Immature natural killer cell (primary cell): Measurements from ENCODE around the gene CSNK1A1. TPM values are rescaled to one million over a fixed set of nuclear protein-coding genes. Genes with fewer than 3 reads are reported as not detected.
"Not testable (repeated sequence)": the region's sequence is repeated elsewhere in the genome, so short reads cannot be mapped to it uniquely, and the experiment has no call there.

ENCODE experiments used
- DNase-seq, 3 donors: peaks; one replicate each; pipeline ENCODE4 v3.0.0; 2022; ENCODE audit warnings: mixed read lengths in 1 of 3
- H3K27ac Mint-ChIP-seq, 6 donors: one replicate each; pipeline ENCODE4 v1.8.0; 2020; ENCODE audit warnings: mixed read lengths in 6 of 6, mild to moderate bottlenecking in 5 of 6, inconsistent platforms in 4 of 6, moderate library complexity in 3 of 6
- H3K27me3 Mint-ChIP-seq, 3 donors: one replicate each; pipeline ENCODE4 v1.8.0; 2020 to 2021; ENCODE audit warnings: low read depth in 3 of 3, mild to moderate bottlenecking in 3 of 3, mixed read lengths in 3 of 3, moderate library complexity in 3 of 3, inconsistent platforms in 1 of 3
- H3K36me3 Mint-ChIP-seq, 3 donors: one replicate each; pipeline ENCODE4 v1.8.0; 2020; ENCODE audit warnings: mixed read lengths in 3 of 3, inconsistent platforms in 2 of 3, mild to moderate bottlenecking in 2 of 3
- H3K4me1 Mint-ChIP-seq, 2 donors: one replicate each; pipeline ENCODE4 v1.8.0; 2020; ENCODE audit warnings: inconsistent platforms in 2 of 2, mild to moderate bottlenecking in 2 of 2, mixed read lengths in 2 of 2, moderate library complexity in 1 of 2
- H3K4me3 Mint-ChIP-seq, 5 donors: one replicate each; pipeline ENCODE4 v1.8.0; 2020; ENCODE audit warnings: mild to moderate bottlenecking in 5 of 5, mixed read lengths in 5 of 5, inconsistent platforms in 3 of 5, moderate library complexity in 3 of 5
- H3K9me3 Mint-ChIP-seq, 6 donors: one replicate each; pipeline ENCODE4 v1.8.0; 2020; ENCODE audit warnings: mild to moderate bottlenecking in 6 of 6, mixed read lengths in 6 of 6, inconsistent platforms in 4 of 6, moderate library complexity in 3 of 6
- polyA plus RNA-seq, 3 donors: library from polyadenylated mRNA; unstranded; fragments of 300-500 nt; fragmentation: Illumina TruSeq; gene quantifications; one replicate each; pipeline ENCODE4 v1.2.3, GENCODE V29; 2021

CSNK1A1 gene
- polyA plus RNA-seq, result 100 to 1,000 TPM; 106 to 146 (median 134) TPM

DNA sequence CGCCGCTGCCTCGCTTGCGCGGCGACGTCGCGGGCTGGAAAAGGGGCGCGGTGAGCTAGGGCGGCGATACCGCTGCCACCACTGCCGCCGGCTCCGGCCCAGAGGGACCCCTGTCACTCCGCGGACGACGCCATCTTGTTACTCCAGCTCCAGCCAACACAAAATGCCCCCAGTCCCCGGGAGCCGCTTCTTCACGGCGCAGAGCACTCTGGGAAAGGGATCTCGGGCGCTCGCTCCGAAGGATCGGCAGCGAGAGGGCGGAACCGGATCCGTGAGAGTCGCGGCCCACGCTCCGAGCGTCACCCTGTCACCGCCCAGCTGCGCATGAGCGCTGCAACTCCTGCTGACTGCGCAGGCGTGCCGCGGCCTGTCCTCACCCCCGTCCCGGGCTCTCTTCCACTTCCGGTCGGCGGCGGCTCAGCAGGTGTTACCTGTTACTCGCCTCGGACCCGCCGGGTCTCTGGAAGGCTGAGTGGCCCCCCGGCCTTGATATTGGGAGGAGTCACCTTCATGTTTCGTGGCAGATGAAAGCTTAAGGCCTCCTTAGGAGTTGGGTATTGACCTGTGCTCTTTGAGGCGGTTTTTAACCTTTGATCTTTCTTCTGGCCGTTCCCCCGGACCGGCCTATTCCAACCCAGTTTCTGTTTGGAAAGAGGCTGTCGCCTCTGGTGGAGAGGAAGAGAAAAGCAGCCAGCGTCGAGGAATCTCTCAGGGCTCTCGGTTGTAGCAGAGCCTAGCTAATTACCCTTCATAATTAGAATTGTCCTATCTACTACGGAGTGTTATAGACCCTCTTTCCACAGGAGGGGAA is at the start of gene CSNK1A1:
Gene CSNK1A1, minus strand, starts transcription at position 213 of the 811 bp plus-strand sequence. CDS start 475 bp downstream, outside the sequence.
- H3K27me3 Mint-ChIP-seq, result peaks cover 13 to 16% (median 14%) of the 10 kb centered on the region in 3 donors

DNA sequence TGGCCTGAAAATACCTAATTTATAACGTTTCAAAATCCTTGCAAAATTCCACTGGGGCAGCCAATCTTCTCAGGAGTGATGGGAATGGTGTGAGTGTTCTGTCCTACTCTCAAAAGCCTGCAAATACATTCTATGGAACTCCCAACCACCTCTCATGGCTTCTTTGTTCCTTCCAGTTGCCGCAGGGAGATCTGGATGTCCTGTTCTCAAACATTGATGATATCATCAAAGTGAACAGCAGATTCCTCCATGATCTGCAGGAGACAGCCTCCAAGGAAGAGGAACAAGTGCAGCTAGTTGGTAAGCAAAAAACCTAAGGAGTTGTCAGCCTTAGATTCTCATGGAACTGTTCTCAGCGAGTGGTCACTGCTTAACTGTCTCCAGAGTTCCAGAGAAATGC is 49.7 kb upstream of the CSNK1A1 start:
- Mint-ChIP-seq H3K27ac (no peak overlapping the region), H3K9me3 (no peaks in the 10 kb centered on the region), H3K27me3 (no peaks in the 10 kb centered on the region), H3K36me3 (no peaks in the 10 kb centered on the region), H3K4me1 (peaks cover 7% of the 10 kb centered on the region in 2 donors), H3K4me3 (no peak overlapping the region)
- DNase-seq, result no peak

More for the DNA sequence above, at the start of gene CSNK1A1:
- Mint-ChIP-seq H3K36me3 (peaks cover 0 to 7% (median 4%) of the 10 kb centered on the region in 3 donors), H3K9me3 (no peaks in the 10 kb centered on the region), H3K4me1 (peaks cover 46 to 48% of the 10 kb centered on the region in 2 donors), H3K4me3 (peak within 1 kb of the TSS; percentile 96 to 99 (median 98)), H3K27ac (peak within 1 kb of the TSS; percentile 96 to 99 (median 98))
- peak; percentile 98 to 99 (median 99) for DNase-seq

DNA sequence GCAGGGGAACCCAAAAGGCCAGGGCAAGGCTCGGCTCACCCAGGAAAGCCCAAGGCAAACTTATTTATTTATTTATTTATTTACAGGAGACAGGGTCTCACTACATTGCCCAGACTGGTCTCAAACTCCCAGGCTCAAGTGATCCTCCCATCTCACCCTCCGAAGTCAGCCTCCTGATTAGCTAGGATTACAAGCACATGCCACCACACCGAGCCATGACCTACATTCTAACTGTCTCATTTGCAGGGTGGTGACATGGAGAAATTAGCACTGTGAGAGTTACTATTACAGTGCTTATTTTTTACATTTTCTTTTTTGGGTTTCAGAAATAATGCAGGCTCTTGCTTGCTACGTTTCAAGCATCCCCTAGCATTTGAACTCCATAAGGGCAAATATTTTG is 48.1 kb upstream of the CSNK1A1 start:
- Mint-ChIP-seq H3K27ac (no peak overlapping the region), H3K27me3 (no peaks in the 10 kb centered on the region), H3K36me3 (no peaks in the 10 kb centered on the region), H3K4me1 (no peaks in the 10 kb centered on the region), H3K9me3 (no peaks in the 10 kb centered on the region), H3K4me3 (no peak overlapping the region)
- no peak for DNase-seq

DNA sequence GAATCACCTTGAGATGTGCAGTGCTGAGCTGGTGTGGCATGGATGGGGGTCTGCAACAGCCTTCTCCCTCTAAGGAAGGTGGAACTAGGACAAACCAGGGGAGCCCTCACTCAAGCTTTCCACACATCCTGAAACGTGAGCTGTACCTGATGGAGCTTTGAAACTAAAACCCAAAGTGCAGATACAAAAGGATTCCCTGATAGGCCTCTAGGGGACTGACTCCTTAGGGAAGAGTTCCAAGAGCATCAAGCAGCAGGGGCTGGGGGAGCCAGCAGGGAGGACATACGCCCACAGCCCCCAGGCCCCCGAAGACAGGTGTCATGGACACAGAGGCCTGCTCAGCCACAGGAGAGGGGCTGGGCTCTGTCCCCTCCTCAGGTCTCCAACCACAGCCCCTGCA is 47.7 kb upstream of the CSNK1A1 start:
- no peaks in the 10 kb centered on the region for H3K9me3 Mint-ChIP-seq
- DNase-seq, result no peak
- no peaks in the 10 kb centered on the region for H3K4me1 Mint-ChIP-seq
- no peak overlapping the region for H3K4me3 Mint-ChIP-seq
- peaks cover 0 to 1% (median 0%) of the 10 kb centered on the region in 3 donors for H3K27me3 Mint-ChIP-seq
- no peak overlapping the region for H3K27ac Mint-ChIP-seq
- H3K36me3 Mint-ChIP-seq, result no peaks in the 10 kb centered on the region

DNA sequence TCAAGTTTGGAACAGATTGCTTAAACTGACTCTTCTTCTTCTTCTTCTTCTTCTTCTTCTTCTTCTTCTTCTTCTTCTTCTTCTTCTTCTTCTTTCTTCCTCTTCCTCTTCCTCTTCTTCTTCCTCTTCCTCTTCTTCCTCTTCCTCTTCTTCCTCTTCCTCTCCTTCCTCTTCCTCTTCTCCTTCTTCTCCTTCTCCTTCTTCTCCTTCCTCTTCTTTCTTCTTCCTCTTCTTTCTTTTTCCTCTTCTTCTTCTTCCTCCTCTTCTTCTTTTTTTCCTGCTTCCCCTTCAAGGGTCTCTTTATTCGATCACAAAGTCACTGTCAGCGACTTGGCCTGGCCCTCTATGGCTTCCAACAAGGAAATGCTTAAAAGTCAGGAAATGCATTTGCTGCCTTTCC is 47.0 kb upstream of the CSNK1A1 start:
- not testable (repeated sequence) for H3K9me3 Mint-ChIP-seq, H3K36me3 Mint-ChIP-seq, DNase-seq, H3K4me1 Mint-ChIP-seq, H3K4me3 Mint-ChIP-seq, H3K27me3 Mint-ChIP-seq
- H3K27ac Mint-ChIP-seq, result peak overlapping the region in 2 of 6 donors; percentile 22 to 82

DNA sequence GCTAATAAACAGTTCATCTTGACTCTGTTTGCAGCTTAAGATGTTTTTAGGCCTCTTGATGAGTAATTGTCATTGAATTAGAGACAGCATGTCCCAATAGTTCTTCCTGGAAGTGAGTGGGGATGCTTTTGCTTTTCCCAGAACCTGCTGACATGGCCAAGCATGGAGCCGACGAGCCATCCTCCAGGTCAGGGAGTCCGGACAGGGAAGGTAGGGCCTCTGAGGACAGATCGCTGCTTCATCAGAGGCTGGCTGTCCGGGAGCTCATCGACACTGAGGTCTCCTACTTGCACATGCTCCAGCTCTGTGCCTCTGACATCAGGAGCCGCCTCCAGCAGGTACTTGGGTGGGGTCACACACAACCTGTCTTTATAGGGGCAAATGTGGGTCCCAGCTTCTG is 46.4 kb upstream of the CSNK1A1 start:
- H3K27me3 Mint-ChIP-seq, result peaks cover 0 to 2% (median 2%) of the 10 kb centered on the region in 3 donors
- no peak overlapping the region for H3K27ac Mint-ChIP-seq
- no peak overlapping the region for H3K4me3 Mint-ChIP-seq
- no peaks in the 10 kb centered on the region for H3K9me3 Mint-ChIP-seq
- H3K36me3 Mint-ChIP-seq, result no peaks in the 10 kb centered on the region
- H3K4me1 Mint-ChIP-seq, result no peaks in the 10 kb centered on the region
- DNase-seq, result no peak

DNA sequence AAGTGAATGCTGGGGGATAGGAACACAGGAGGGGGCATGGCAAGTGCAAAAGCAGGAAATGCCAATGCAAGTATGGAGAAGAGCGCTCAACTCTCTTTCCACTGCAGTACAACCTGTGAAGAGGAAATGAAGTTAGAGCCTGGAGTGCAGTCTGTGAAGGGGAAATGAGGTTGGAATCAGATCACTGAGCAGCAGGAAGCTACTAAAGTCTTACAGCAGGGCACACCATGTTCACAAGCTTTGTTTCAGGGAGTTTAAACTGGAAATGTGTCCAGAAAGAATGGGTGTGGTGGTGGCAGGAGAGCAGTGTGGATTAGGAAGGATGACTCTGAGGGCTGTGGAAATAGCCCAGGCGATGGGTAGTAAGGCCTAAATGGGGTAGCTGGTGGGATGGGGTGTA is 45.5 kb upstream of the CSNK1A1 start:
- Mint-ChIP-seq H3K36me3 (no peaks in the 10 kb centered on the region), H3K4me3 (no peak overlapping the region), H3K27me3 (peaks cover 0 to 3% (median 2%) of the 10 kb centered on the region in 3 donors), H3K4me1 (no peaks in the 10 kb centered on the region), H3K27ac (no peak overlapping the region), H3K9me3 (no peaks in the 10 kb centered on the region)
- DNase-seq, result no peak

DNA sequence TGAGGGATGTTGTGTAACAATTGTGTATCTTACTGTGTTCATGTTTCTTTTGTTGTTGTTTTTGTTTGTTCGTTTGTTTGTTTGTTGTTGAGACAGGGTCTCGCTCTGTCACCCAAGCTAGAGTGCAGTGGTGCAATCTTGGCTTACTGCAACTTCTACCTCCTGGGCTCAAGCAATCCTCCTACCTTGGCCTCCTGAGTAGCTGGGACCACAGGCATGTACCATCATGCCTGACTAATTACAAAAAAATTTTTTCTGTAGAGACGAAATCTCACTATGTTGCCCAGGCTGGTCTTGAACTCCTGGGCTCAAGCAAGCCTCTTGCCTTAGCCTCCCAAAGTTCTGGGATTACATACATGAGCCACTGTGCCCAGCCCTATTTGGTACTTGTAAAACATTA is 43.9 kb upstream of the CSNK1A1 start:
- not testable (repeated sequence) for H3K27ac Mint-ChIP-seq, H3K36me3 Mint-ChIP-seq, H3K4me3 Mint-ChIP-seq, H3K9me3 Mint-ChIP-seq, H3K27me3 Mint-ChIP-seq, H3K4me1 Mint-ChIP-seq, DNase-seq

DNA sequence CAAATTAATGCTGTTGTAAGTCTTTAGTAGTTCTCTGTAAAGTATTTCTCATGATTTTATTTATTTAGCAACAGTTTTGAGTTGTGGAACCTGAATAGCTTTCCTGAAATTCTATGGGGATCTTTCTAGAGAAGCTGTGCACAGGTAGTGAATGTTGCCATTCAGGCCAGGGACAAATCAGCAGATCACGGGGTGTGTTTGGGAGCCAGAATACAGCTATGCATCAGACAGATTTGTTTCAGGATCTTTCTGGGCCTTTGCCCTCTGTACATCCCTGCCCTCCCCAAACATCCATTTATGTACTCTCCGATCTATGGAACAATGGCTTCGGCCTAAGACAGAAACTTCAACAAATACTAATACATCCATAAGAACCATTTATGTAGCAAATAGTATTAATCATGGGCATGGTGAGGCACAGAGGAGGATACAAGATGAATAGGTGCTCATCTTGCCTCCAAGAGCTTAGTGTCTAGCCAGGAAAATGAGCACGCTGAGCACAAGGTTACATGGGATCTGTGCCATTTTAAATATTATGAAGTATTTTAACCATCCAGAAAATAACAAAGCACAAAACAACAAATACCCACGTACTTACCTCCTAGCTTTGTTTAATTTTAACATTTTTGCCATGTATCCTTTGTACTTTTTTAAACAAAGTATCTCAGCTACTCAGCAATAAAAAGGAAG is 43.1 kb upstream of the CSNK1A1 start:
- Mint-ChIP-seq H3K27ac (no peak overlapping the region), H3K4me3 (no peak overlapping the region), H3K9me3 (no peaks in the 10 kb centered on the region), H3K27me3 (peaks cover 0 to 3% (median 2%) of the 10 kb centered on the region in 3 donors), H3K36me3 (no peaks in the 10 kb centered on the region), H3K4me1 (no peaks in the 10 kb centered on the region)
- DNase-seq, result no peak

DNA sequence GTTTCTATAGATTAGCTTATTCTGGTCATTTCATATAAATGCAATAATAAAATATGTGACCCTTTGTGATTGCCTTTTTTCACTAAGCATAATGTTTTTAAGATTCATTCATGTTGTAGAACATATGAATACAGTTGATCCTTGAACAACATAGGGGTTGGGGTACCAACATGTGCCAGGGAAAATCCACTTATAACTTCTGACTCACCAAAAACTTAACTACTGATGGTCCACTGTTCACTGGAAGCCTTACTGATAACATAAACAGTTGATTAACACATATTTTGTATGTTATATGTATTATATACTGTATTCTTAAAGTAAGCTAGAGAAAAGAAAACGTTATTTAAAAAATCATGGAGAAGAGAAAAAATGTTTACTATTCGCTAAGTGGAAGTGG is 42.1 kb upstream of the CSNK1A1 start:
- H3K27ac Mint-ChIP-seq, result no peak overlapping the region
- H3K4me3 Mint-ChIP-seq, result no peak overlapping the region
- no peaks in the 10 kb centered on the region for H3K4me1 Mint-ChIP-seq
- no peak for DNase-seq
- H3K9me3 Mint-ChIP-seq, result no peaks in the 10 kb centered on the region
- peaks cover 0 to 3% (median 2%) of the 10 kb centered on the region in 3 donors for H3K27me3 Mint-ChIP-seq
- no peaks in the 10 kb centered on the region for H3K36me3 Mint-ChIP-seq

DNA sequence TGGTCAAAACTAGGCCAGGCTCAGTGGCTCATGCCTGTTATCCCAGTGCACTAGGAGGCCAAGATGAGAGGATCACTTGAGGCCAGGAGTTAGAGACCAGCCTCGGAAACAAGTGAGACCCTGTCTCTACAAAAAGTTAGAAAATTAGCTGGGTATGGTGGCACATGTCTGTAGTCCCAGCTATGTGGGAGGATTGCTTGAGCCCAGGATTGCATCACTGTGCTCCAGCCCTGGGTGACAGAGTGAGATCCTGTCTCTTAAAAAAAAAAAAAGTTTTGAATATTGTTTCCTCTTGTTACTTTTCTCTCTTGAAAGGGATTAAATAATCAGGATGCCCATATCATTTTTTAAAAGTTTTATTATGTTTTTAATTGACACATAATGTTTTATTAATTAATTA is 37.7 kb upstream of the CSNK1A1 start:
- H3K9me3 Mint-ChIP-seq, result no peaks in the 10 kb centered on the region
- H3K4me3 Mint-ChIP-seq, result no peak overlapping the region
- H3K27me3 Mint-ChIP-seq, result peaks cover 0 to 4% (median 3%) of the 10 kb centered on the region in 3 donors
- H3K27ac Mint-ChIP-seq, result no peak overlapping the region
- no peaks in the 10 kb centered on the region for H3K4me1 Mint-ChIP-seq
- DNase-seq, result no peak
- H3K36me3 Mint-ChIP-seq, result no peaks in the 10 kb centered on the region

DNA sequence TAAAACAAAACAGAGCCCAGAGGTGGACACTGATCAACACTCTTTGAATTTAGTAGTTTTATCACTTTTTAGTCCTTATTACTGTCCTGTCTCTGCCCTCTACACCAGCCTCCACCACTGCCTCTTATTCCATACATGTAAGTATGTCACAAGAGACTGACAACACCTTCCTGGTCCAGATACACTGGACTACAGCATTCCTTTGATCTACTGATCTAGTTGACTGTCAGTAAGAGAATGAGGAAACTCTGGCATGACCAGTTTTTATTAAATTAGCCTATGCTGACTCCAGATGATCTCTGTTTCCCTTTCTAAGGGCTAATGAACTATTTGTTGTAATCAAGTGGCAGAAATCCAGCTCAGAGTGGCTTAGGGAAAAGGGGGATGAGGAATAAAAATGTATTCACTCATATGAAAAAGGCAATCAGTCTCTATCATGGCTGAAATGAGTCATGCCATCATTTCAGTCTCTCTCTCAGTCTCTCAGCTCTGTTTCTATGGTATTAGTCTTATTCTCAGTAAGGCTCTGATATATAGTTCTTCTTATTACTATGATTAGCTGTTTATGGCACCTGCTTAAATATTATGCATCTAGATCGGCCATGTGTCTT is 35.6 kb upstream of the CSNK1A1 start:
- Mint-ChIP-seq H3K9me3 (no peaks in the 10 kb centered on the region), H3K27me3 (peaks cover 2 to 4% (median 2%) of the 10 kb centered on the region in 3 donors), H3K4me3 (no peak overlapping the region), H3K27ac (no peak overlapping the region), H3K36me3 (no peaks in the 10 kb centered on the region), H3K4me1 (no peaks in the 10 kb centered on the region)
- DNase-seq, result no peak

DNA sequence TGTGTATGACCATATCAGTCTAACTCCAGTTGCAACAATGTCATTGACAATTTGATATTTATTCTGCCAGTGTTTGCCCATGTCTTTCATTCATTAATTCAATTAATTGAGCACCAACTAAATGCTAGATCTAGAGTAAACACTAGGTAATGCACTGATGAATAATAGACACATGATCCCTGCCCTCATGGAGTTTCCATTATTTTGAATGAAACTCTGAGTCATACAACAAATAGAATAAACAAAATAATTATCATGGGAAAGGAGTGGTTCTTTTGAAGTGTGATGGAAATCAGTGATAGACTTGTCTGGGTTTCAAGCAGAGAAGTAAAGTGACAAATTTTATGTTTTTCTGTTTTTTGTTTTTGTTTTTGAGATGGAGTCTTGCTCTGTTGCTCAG is 34.7 kb upstream of the CSNK1A1 start:
- no peaks in the 10 kb centered on the region for H3K36me3 Mint-ChIP-seq
- H3K4me1 Mint-ChIP-seq, result peaks cover 0 to 5% of the 10 kb centered on the region in 2 donors
- H3K27ac Mint-ChIP-seq, result no peak overlapping the region
- no peak for DNase-seq
- peaks cover 2 to 5% (median 3%) of the 10 kb centered on the region in 3 donors for H3K27me3 Mint-ChIP-seq
- no peaks in the 10 kb centered on the region for H3K9me3 Mint-ChIP-seq
- H3K4me3 Mint-ChIP-seq, result no peak overlapping the region

DNA sequence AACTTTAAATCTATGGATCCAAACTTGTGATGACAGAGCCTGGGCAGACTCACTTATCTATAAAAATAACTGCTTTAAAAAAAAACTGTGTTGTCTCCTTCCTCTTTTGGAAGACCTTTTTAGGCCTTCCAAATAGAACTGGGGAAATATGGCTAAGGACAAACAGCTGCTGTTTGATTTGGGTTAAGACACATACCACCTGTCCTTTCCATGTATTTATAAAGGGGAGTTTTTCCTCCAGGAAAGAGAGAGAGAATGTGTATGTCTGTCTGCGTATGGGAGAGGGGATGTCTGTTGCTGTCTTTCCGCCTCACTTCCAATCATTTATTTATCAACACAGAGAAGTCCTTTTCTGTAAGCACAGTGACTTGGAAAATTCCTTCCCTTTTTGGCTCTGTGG is 32.9 kb upstream of the CSNK1A1 start:
- H3K4me3 Mint-ChIP-seq, result no peak overlapping the region
- H3K9me3 Mint-ChIP-seq, result no peaks in the 10 kb centered on the region
- no peak overlapping the region for H3K27ac Mint-ChIP-seq
- H3K27me3 Mint-ChIP-seq, result peaks cover 9 to 11% (median 10%) of the 10 kb centered on the region in 3 donors
- DNase-seq, result no peak
- no peaks in the 10 kb centered on the region for H3K36me3 Mint-ChIP-seq
- peaks cover 0 to 8% of the 10 kb centered on the region in 2 donors for H3K4me1 Mint-ChIP-seq
